Endothelial cell of umbilical vein (primary cell): ENCODE results near the gene GSE1.

Experiments
- CTCF ChIP-seq, 2 donors: IDR thresholded peaks; 1 replicate in 1 of 2; 2 replicates in 1 of 2; pipeline ENCODE4 v1.5.1; 2011; ENCODE audit warnings: low read length in 2 of 2, mild to moderate bottlenecking in 2 of 2, moderate library complexity in 2 of 2, control low read depth in 1 of 2, inconsistent platforms in 1 of 2, low read depth in 1 of 2; ENCODE audit not compliant: insufficient read depth in 1 of 2; ENCODE audit errors: extremely low read depth in 1 of 2
- EZH2 ChIP-seq: IDR thresholded peaks from 2 replicates; pipeline ENCODE4 v1.6.1; 2012; ENCODE audit warnings: borderline replicate concordance, low read depth, mild to moderate bottlenecking, moderate library complexity, low read length, inconsistent platforms; ENCODE audit not compliant: severe bottlenecking
- FOS ChIP-seq: IDR thresholded peaks from 2 replicates; pipeline ENCODE4 v1.6.1; 2011; ENCODE audit warnings: mild to moderate bottlenecking, low read length, moderate library complexity, borderline replicate concordance; ENCODE audit not compliant: insufficient read depth
- JUN ChIP-seq: IDR thresholded peaks from 2 replicates; pipeline ENCODE4 v1.6.1; 2011; ENCODE audit warnings: borderline replicate concordance, low read depth; ENCODE audit not compliant: insufficient read length, insufficient read depth
- MYC ChIP-seq: IDR thresholded peaks from one replicate; pipeline ENCODE4 v1.6.1; 2011; ENCODE audit warnings: mild to moderate bottlenecking, low read depth, low read length
- POLR2A ChIP-seq: IDR thresholded peaks from 2 replicates; pipeline ENCODE4 v1.6.1; 2012; ENCODE audit warnings: low read depth, mild to moderate bottlenecking, control low read depth, low read length
- POLR2AphosphoS5 ChIP-seq: IDR thresholded peaks from 2 replicates; pipeline ENCODE4 v1.6.1; 2012; ENCODE audit warnings: low read depth, mild to moderate bottlenecking, control low read depth, low read length, moderate library complexity; ENCODE audit not compliant: insufficient read depth
- TF ChIP-seq, protein P1 (sequence below): IDR thresholded peaks from 2 replicates; pipeline ENCODE4 v1.6.1; 2011; ENCODE audit not compliant: insufficient read depth, insufficient read length

DNA sequence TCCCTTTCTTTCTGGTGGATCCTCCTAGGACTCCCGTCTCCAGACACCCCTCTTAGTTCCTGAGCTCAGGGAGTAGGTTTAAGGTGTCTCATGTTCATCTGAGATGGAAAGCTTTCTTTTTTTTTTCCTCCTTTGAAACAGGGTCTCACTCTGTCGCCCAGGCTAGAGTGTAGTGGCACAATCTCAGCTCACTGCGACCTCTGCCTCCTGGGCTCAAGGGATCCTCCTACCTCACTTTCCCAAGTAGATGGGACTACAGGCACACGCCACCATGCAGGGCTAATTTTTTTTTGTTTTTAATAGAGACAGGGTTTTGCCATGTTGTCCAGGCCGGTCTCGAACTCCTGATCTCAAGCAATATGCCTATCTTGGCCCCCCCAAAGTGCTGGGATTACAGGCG, 3.6 kb upstream of the GSE1 start:
- TF ChIP-seq FOS (no peak), CTCF (IDR thresholded peaks at IDR 0.05; ENCODE audit: extremely low read depth in 1 of 2, insufficient read depth in 1 of 2, low read depth in 1 of 2, low read length in 2 of 2) (no peak), EZH2 (no peak), POLR2A (no peak), POLR2AphosphoS5 (no peak), MYC (no peak), JUN (no peak)
- TF ChIP-seq, protein P1, sequence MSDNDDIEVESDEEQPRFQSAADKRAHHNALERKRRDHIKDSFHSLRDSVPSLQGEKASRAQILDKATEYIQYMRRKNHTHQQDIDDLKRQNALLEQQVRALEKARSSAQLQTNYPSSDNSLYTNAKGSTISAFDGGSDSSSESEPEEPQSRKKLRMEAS, result no peak
